Stimulated activated naive CD4-positive, alpha-beta T cell treated with Interleukin-2 at 50 U/mL for 16 hours (primary cell): ENCODE results near the gene TRIOBP.

Source experiments
- DNase-seq: peaks from one replicate; lab custom pipeline; 2025; lab: John Stamatoyannopoulos, UW

Gene TRIOBP

DNA sequence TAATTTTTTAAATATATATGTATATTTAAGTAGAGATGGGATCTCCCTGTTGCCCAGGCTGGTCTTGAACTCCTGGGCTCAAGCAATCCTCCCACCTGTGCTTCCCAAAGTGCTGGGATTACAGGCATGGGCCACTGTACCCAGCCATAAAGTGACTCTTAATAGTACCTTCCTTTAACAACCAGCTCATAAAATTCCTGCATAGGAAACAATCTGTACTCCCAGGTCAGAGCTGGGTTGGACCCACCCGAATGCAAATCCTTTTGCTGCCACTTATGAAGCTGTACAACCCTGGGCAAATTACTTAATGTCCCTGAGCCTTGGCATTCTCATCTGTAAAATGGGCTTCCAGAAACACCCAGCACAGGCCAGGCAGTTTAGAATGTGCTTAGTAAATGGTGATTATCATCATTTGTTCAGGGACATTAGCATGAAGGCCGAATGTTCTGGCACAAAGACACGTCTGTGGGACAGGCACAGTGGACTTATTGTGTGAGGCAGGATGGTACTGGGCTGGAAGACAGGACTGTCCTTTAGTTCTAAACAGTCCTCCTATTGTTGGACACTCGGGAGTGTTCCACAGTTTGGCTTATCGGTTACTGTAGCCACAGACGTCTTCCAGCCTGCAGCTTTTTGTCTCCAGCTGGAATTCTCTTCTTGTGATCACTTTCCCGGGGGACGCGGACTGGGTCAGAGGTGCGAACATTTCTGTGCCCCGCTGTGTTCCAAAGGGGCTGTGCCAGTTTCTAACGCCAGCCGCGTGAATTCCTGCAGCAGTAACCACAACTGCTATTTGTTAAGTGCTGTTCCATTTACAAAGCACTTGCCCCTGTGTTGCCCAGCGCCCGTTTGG lies 32.4 kb upstream of the TRIOBP start:
- DNase-seq, result no peak

DNA sequence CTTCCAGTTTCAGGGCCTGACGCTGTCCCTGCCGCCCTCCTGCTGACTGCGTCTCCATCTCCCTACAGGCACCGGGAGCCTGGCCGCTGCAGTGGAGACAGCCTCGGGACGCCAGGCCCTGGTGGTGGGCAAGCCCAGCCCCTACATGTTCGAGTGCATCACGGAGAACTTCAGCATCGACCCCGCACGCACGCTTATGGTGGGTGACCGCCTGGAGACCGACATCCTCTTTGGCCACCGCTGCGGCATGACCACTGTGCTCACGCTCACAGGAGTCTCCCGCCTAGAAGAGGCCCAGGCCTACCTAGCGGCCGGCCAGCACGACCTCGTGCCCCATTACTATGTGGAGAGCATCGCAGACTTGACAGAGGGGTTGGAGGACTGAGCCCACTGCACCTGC lies 31.4 kb upstream of the TRIOBP start:
- DNase-seq, result no peak

DNA sequence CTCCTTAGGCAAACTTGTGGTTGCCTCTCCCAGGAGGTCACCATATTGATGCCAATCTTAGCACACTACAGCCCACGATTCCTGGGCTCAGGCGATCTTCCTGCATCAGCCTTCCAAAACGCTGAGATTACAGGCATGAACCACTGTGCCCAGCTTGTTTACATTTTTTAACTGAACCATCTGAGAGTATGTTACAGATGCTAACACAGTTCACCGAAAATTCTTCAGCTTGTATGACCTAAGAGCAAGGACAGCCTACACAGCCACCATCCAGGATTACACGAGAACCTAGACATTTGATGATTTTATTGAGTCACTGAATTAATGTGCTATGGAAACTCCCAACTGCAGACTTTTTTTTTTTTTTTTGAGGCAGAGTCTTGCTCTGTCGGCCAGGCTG lies 27.3 kb upstream of the TRIOBP start:
- no peak for DNase-seq

DNA sequence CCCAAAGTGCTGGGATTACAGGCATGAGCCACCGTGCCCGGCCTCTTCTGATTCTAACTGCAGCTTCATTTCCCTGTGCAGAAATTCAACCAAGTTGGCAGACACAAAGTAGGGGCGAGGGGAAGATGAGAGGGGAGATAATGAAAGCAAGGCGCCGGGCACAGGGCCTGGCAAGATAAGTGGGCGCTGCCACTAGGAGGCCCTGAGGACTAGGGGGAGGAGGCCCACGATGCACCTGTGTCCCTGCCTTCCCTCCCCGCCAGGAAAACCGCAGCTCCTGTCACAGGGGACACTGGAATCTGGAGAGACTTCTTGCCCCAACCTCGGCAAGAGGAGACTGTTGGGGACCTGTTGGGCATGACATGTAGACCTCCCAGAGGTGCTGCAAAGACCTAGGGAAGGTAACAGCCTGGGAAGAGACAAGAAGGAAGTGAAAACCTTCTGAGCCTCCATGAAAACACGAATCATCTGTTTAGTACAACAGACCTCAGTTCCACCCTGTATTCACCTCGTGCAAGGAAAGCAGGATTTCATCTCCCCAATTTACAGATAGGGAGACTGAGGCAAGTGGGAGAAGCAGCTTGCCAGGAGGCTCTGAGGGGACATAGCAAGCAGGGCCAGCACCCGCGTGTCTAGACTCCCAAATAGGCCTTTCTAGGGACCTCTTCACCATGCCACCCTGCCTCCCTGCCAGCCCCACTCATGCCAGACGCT lies 24.5 kb upstream of the TRIOBP start:
- DNase-seq, result no peak

DNA sequence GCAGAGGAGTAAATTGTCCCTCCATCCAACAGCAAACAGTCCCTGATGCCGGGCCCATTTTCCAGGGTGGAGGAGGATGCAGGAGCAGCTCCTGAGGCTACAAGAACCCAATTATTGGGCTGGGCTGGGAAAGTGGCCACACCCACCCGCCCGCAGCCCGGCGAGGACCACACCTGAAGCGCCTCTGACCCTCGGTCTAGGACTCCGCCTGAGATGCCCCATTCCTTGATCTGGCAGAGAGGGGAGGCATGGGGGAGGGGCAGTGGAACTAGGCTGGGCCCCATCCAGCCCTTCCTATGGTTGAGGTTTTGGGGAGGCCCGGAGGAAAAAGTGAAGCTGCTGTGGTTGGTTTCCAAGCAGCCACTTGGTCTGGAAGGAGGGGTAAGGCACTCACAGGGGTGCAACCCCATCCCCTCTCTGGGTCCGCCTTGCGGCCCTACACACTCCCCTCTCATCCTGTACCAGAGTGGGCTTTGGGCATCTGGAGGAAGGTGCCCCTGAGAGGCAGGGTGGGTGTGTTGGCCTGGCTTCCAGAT lies 23.9 kb upstream of the TRIOBP start:
- no peak for DNase-seq

DNA sequence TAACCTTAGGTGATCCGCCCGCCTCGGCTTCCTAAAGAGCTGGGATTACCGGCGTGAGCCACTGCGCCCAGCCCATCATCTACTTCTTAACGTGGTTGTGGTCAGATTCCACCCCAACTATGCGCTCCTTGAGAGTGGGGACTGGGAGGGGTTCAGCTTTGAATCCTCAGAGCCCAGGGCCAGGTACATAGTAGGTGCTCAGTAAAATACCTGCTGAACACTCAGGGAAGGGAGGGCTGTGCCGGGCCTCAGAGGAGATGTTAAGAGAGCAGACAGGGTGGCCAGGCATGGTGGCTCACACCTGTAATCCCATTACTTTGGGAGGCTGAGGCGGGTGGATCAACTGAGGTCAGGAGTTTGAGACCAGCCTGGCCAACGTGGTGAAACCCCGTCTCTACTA lies 22.6 kb upstream of the TRIOBP start:
- DNase-seq, result no peak

DNA sequence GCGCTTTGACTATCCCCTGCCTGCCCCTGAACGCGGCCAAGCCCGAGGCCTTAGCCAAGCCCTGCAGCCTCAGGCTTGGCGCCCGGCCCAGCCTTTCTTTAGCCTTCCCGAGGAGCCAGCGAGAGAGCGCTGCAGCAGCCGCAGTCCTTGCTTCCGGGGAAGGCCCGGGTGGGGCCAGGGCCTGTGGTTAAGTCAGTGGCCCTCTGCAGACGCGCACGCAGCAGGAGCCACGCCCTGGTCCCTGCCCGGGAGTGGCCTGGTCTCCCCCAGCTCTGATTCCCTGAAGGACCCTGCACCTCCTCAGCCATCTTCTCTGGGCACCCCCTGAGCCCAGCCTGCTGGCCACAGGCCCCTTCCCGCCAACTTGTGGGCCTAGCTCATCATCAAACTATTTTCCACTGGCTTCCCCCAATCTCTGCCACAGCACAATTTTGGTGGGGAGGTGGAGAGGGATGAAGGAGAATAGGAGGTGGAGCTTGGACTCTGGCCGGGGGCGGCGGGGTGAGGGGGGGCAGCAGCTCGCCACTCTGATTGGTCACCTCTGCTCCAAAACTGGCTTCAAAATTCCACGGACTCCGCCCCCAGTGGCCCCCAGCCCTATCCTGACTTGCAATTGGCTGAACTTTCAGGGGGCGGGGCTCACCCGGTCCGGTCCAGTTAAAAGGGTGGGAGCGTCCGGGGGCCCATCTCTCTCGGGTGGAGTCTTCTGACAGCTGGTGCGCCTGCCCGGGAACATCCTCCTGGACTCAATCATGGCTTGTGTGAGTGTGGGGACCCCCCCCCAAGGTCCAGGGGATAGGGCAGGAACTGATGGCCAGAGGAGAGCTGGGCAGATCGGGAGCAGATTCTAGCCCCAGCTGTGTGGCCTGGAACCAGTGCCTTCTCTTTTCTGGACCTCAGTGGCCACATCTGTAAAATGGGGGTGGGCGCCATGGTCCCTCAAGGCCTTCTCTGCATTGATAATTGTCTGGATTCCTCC lies 21.6 kb upstream of the TRIOBP start, which contains the start of gene LGALS1:
Gene LGALS1 (plus strand): TSS at position 686 of the 979 bp plus-strand sequence. CDS start 67 bp downstream, at position 753.
- DNase-seq, result peak; percentile 43

DNA sequence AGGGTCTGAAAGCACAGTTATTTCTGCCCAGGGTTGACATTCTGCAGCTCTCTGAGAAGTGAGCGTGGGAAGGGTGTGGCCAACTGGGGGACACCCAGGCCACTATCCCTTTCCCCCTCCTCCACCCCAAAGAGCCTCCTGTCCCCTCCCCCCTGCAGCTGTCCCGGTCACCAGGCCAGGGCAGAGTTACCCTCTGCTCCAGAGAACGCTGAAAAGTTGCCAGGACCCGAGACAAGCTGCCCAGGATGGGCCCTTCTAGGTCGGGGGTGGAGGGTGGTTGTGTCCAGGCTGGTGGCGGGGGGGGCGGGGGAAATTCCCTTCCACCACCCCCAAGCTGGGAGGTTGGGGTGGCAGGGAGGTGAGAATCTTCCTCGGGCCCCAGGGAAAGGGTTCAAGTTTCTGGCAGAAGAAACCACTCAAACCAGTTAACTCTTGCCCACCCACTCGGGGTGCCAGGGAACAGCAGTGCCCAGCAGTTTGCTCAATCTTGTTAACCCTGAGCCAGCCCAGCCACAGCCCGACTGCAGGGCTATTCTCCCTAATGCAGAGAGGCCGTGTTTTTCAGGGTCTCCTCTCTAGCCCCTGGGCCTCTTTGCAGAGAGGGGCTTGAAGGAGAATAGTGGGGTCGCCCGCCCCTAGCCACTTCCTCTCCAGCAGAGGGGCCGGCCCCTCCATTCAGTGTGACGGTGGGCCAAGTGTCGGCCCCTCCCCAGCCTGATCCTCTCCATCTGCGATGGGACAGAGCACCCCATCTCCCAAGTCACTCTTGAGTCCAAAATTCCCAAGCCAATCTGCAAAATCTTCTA lies 20.7 kb upstream of the TRIOBP start:
- DNase-seq, result no peak

DNA sequence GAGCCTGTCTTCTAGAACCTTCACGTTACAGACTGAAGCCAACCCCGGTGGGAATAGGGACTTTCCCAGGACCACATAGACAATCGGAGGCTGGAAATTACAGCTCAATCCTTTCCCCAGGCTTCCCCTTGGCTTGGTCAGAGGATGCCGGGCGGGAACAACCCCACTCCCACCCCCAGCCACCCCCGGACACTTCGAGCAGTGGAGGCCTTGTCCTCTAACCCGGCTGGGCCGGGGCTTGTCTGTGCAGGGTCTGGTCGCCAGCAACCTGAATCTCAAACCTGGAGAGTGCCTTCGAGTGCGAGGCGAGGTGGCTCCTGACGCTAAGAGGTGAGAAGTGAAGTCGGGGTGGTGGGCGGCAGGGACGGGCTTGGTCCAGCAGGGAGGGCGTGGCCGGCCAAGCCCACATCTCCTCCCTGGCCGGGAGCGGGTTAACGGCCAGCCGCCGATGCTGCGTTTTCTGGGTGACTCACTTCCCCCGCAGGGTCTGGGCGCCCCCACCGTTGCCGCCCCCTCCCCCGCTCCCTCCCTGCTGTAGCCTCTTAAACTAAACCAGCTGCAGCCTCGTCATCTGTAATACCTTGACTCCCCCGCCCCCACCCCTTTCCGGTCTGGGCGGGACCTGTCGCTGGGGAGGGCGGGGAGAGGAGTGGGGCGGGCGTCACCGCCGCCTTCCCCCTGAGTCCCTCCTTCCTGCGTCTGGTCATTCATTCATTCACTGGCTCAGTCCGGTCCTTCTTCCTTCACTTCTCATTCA lies 19.9 kb upstream of the TRIOBP start:
- DNase-seq, result peak; percentile 93

DNA sequence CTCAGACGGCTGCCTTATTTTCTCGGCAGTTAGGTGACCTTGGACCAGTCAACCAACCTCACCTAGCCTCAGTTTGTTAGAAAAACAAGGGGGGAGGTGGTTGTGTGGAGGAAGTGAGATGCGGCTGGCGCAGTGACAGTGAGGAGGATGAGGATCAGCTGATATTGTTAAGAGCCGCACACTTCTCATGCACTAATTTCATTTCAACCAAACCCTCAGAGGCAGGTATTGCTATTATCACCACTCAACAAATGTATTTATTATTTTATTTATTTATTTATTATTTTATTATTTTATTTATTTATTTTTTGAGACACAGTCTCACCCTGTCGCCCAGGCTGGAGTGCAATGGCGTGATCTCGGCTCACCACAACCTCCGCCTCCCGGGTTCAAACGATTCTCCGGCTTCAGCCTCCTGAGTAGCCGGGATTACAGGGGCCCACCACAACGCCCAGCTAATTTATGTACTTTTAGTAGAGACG lies 19.3 kb upstream of the TRIOBP start:
- DNase-seq, result no peak

DNA sequence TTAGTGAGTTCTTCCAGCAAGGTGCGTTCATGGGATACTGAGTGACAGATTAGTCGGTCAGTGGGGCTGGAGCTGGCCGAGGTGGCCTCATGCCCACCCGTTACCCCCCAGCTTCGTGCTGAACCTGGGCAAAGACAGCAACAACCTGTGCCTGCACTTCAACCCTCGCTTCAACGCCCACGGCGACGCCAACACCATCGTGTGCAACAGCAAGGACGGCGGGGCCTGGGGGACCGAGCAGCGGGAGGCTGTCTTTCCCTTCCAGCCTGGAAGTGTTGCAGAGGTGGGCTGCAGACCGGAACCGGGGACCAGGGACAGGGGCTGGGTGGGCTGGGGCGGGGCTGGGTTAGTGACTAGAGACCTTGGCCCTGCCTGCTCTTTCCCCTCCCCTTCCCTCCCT lies 18.5 kb upstream of the TRIOBP start:
- DNase-seq, result no peak

DNA sequence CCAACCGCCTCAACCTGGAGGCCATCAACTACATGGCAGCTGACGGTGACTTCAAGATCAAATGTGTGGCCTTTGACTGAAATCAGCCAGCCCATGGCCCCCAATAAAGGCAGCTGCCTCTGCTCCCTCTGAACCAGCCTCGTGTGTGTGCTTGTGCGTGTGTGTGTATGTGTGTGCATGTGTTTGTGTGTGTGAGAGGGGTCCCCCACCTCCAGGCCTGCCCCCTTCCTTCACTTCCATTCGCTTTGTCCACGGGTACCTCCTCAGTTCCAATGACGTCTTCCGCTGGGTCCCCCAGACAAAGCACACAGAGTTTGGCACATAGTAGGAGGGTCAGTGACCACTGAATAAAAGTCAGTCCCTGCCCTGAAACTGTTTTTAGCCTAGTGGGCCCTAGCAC lies 17.2 kb upstream of the TRIOBP start:
- DNase-seq, result no peak

DNA sequence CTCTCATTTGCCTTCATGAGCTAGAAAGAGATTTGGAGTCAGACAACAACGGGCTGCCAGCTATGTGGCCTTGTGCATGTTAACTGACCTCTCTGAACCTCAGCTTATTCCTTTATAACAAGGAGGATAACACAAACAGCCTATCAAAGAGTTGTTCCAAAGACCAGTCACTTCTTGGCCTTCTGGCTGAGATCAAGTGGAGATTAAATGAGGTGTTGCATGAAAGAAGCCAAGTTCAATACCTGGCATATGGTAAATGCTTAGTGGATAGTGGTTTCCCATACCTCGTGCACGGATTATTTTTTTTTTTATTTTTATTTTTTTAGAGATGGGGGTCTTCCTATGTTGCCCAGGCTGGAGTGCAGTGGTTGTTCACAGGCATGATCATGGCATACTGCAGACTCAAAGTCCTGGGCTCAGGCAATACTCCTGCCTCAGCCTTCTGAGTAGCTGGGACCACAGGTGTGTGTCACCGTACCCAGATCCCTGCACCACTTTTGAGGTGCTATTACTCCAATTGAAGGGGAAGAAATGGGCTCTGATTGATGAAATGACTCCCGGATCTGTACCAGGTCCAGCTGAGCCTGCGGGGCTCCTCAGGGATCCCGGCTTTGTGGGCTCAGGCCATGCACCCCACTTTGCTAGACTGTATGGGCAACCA lies 16.5 kb upstream of the TRIOBP start:
- no peak for DNase-seq

DNA sequence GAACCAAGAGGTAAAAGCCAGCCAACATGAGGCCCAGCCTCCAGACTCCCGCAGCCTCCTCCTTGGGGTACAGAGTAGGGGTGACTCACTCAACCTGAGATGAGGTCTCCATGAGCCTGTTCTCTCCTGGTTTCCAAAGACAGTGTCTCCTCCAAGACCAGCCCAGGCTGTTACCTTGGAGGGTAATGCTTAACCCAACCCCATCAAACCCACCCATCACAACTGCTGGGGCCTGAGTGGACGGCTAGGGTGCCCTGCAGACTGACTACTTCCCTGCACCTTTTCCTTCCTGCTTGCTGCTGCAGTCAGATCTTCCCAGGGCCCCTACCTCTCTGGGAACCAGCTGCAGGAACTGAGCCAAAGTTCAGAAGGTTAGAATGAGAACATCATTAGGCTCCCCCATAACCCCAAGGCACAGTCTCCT lies 15.8 kb upstream of the TRIOBP start:
- DNase-seq, result no peak

DNA sequence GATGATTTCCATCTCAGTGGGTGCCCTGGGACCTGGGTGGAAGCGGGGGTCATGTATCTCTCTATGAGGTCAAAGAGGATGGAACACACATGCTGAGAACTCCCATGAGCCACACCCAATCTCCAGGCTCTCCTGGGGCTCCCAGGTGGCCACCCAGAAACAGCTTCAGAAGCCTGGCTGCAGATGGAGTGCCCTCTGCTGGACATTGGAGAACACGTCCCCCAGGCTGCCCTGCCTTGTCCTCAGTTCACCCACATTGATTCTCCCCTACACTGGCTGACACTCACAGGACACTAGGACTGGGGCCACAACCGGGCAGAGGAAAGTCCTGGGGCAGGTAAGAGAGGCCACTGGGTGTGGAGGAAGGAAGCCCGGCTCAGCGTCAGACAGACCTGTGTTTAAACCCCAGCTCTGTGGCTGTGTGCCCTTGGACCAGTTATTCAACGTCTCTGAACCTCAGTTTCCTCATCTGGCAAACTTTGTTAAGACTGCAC lies 15.2 kb upstream of the TRIOBP start:
- peak; percentile 71 for DNase-seq

DNA sequence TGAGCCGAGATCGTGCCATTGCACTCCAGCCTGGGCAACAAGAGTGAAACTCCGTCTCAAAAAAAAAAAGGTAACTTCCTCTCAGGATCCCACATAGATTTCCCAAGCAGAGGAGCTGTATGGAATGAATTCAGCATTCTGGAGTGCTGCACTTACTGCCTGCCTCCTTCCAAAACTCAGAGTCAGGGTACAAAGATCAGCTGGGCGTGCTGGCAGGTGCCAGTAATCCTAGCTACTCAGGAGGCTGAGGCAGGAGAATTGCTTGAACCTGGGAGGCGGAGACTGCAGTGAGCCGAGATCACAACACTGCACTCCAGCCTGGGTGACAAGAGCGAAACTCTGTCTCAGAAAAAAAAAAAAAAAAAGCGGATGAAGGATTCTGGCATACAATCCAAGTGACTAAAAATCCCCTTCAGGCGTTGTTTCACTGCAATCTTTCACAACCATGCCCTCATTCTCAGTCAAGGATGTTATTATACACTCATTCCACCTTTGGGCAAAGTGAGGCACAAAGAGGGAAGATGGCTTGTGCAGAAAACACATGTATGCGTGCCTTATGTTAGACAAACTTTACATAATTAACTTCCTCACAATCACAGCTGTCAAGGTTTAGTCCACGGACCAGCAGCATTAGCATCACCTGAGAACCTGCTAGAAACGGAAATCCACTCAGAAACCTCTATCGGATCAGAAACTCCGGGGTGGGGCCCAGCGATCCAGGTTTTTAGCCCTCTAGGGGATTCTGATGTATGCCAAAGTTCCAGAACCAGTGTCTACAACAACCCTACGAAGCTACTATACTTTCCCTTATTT lies 11.8 kb upstream of the TRIOBP start:
- DNase-seq, result no peak

DNA sequence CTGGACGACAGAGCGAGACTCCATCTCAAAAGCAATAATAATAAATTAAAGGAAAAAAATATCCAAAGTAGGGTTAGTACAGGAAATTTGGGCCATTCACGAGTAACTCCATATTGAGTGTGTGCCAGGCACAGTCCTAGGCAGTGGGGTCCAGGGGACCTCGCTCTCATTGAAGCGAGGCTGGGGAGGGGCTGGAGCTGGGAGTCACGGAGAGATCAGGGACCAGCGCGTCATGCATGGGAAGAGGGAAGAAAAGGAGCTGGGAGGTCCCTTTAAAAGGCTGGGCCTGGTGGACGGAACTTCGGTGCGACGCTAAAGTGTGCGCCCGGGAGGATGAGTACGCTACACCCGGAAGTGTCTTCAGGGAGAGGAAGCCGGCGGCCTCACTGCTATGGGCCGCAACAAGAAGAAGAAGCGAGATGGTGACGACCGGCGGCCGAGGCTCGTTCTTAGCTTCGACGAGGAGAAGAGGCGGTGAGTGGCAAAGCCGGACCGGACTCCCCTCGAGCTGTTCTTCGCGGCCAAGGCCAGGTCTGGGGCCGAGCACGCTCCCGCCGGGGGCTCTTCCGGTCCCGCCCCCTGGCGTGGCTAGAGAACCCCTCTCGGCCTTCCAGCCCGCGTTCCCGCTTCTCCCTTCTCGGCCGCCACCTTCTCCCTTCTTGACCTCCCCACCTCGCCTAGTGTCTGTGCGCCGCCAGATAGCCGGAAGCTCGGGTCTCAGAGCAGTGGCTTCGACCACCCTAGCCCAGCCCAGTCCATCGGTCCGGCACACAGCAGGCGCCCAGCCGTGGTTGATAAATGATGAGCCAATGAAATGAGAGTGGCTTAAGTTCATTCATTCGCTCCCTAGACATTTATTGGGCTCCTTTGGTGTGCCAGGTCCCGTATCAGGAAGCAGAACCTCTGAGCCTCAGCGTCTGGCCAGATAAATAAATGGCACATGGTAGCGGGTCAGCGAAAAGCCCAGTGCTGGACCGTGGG lies 10.6 kb upstream of the TRIOBP start, which contains the start of gene NOL12:
Gene NOL12 (plus strand): TSS at position 342 of the 981 bp plus-strand sequence. CDS start 50 bp downstream, at position 392.
- peak; percentile 56 for DNase-seq
